ENCODE data around the gene PTPRK.

DNA sequence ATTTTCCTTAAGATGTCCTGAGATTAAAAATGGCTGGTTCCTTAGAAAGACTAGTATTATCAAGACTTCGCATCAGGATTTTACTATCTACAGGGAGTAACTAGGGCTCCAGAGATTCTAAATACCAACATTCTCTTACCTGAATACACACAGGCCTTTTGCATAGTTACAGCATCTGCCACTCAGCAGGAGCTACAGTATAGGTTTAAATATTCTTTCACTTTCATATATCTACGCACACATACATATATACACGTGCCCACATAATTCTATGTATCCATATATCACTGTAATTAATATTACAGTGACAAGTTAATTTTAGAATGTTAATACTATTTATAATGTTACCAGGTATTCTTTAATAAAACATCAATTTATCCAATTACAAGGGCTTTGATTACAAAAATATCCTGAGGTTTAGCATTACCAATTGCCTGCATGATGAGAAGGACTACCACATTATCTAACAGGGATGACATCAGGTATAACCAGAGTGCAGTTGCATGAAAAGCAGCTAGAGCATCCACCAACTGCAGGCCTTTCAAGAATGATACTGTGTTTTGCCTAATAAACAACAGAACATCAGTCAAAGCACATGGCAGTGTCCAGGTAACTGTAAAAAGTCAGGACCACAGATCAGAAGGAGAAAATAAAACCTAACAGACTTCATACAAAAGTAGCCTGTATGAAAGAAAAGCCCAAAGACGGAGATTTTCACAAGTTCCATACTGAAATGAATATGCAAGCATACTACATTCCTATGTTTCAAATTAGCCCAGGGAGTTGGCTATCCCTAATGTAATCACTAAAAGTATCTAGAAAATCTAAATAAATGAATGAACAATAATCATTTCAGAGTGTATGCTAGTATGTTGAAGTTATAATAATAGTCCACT is 268.7 kb downstream of the PTPRK start:
- TF ChIP-seq, protein P1, sequence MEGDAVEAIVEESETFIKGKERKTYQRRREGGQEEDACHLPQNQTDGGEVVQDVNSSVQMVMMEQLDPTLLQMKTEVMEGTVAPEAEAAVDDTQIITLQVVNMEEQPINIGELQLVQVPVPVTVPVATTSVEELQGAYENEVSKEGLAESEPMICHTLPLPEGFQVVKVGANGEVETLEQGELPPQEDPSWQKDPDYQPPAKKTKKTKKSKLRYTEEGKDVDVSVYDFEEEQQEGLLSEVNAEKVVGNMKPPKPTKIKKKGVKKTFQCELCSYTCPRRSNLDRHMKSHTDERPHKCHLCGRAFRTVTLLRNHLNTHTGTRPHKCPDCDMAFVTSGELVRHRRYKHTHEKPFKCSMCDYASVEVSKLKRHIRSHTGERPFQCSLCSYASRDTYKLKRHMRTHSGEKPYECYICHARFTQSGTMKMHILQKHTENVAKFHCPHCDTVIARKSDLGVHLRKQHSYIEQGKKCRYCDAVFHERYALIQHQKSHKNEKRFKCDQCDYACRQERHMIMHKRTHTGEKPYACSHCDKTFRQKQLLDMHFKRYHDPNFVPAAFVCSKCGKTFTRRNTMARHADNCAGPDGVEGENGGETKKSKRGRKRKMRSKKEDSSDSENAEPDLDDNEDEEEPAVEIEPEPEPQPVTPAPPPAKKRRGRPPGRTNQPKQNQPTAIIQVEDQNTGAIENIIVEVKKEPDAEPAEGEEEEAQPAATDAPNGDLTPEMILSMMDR (IDR thresholded peaks at IDR 0.05) = no peak
- no peak for TF ChIP-seq EZH2 (IDR thresholded peaks at IDR 0.05; ENCODE audit: borderline replicate concordance, insufficient read depth, low read depth, low read length, poor library complexity, severe bottlenecking)
